Measurements from ENCODE around the gene KIF5C. TPM values are rescaled to one million over a fixed set of nuclear protein-coding genes. Genes with fewer than 3 reads are reported as not detected.

The KIF5C gene
- total RNA-seq, 1 experiment from 2014 or later: 24.0 TPM

DNA sequence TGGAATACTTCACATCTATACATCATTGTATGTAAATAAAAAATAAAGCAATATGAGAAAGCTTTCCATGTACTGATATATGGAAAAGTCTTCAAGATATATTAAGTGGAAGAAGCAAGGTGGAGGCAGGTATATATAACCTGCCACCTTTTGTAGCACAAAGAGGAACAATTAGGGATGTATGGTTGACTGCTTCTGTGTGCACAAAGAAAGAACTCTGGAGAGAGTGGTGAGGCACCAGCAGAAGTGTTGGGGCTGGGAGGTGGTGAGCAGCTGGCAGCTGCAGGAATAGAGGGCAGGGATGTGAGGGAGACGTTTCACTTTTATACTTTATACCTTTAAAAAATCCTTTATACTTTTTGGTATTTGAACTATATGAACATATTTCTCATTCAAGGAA, 26.1 kb downstream of the KIF5C start:
- no peak for DNase-seq
- Histone ChIP-seq H3K27me3 (ENCODE audit: control insufficient read depth, insufficient read depth, low read length) (no peaks in the 10 kb centered on the region), H3K36me3 (replicated peaks; ENCODE audit: control insufficient read depth, insufficient read depth, low read length) (no peaks in the 10 kb centered on the region), H3K4me3 (ENCODE audit: insufficient read depth, low read depth, low read length) (no peak overlapping the region)

DNA sequence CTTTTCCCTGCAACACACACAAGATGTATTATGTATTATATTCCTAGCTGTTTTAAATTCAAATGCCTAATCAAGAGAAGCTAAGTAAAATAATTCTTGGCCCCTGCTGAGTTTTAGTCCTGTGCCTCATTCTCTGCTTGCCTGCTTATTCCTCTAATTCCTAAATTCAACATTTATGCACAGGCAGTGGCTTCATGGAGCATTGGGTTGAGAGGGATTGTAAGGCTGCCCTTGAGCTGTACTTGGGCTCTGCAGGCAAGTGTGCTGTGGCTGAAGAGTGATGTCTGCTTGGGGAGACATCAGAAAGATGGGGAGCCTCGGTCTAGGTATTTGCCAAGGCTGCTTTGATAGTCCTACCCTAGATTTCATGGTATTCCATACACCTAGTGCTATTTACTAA, 27.8 kb downstream of the KIF5C start:
- H3K36me3 ChIP-seq (replicated peaks; ENCODE audit: control insufficient read depth, insufficient read depth, low read length): peaks cover 1% of the 10 kb centered on the region
- no peaks in the 10 kb centered on the region for H3K27me3 ChIP-seq (ENCODE audit: control insufficient read depth, insufficient read depth, low read length)
- DNase-seq: no peak
- no peak overlapping the region for H3K4me3 ChIP-seq (ENCODE audit: insufficient read depth, low read depth, low read length)

DNA sequence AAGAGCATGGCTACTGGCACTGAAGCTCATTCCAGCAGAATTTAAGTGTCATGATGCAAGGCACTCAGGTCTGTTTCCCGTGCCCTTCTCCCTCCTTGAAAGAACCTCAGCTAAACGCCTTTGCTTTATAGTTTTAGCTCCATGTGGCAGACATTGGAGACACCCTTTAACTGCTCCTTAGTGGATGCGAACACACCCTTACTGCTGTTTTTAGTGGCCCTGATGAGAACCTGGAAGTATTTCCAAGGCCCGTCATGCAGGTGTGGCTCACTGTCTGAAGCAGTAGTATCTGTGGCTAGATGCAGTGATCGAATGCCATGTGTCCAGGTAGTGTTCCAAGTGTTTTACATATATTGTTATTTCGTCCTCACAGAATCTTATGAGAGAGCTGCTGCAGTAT, 28.3 kb downstream of the KIF5C start:
- no peaks in the 10 kb centered on the region for H3K27me3 ChIP-seq (ENCODE audit: control insufficient read depth, insufficient read depth, low read length)
- DNase-seq: no peak
- peaks cover 1% of the 10 kb centered on the region for H3K36me3 ChIP-seq (replicated peaks; ENCODE audit: control insufficient read depth, insufficient read depth, low read length)
- H3K4me3 ChIP-seq (ENCODE audit: insufficient read depth, low read depth, low read length): no peak overlapping the region

DNA sequence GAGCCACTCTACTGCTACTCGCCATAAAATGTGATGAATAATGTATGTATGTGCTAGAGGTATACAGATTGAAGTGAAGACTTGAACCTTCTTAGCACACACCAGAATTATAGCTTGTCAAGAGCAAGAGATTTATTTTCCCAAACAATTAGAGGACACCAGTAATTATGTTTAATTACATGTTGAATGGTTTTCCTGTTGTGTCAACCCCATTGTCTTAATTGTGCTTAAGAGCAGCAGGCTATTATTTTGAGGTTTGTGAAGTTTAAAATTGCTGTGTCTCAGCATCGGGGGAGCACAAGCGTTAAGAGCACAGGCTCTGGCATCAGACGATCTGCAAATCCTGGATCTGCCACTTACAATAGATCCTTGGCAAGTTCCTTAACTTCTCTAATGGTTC, 29.0 kb downstream of the KIF5C start:
- no peaks in the 10 kb centered on the region for H3K27me3 ChIP-seq (ENCODE audit: control insufficient read depth, insufficient read depth, low read length)
- H3K36me3 ChIP-seq (replicated peaks; ENCODE audit: control insufficient read depth, insufficient read depth, low read length): peaks cover 1% of the 10 kb centered on the region
- DNase-seq: no peak
- H3K4me3 ChIP-seq (ENCODE audit: insufficient read depth, low read depth, low read length): no peak overlapping the region

DNA sequence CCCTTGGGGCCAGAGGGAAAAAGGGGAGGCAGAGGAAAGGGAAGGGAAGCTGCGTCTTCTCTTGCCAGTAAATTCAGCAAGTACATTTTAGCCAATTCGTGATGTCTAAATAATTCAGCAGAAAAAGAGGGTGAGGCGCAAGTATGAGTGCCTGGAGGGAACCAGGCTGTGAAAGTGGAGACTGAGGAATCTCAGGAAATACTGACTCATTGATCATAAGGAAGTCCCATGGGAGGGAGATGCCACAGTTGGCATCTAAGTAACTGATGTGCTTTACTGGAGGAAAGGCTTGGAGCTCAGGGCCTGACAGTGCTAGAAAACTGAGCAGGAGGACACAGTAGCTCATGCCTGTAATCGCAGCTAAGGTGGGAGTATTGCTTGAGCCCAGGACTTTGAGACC, 31.1 kb downstream of the KIF5C start:
- Histone ChIP-seq H3K4me3 (ENCODE audit: insufficient read depth, low read depth, low read length) (no peak overlapping the region), H3K36me3 (replicated peaks; ENCODE audit: control insufficient read depth, insufficient read depth, low read length) (peaks cover 1% of the 10 kb centered on the region), H3K27me3 (ENCODE audit: control insufficient read depth, insufficient read depth, low read length) (no peaks in the 10 kb centered on the region)
- DNase-seq: no peak

DNA sequence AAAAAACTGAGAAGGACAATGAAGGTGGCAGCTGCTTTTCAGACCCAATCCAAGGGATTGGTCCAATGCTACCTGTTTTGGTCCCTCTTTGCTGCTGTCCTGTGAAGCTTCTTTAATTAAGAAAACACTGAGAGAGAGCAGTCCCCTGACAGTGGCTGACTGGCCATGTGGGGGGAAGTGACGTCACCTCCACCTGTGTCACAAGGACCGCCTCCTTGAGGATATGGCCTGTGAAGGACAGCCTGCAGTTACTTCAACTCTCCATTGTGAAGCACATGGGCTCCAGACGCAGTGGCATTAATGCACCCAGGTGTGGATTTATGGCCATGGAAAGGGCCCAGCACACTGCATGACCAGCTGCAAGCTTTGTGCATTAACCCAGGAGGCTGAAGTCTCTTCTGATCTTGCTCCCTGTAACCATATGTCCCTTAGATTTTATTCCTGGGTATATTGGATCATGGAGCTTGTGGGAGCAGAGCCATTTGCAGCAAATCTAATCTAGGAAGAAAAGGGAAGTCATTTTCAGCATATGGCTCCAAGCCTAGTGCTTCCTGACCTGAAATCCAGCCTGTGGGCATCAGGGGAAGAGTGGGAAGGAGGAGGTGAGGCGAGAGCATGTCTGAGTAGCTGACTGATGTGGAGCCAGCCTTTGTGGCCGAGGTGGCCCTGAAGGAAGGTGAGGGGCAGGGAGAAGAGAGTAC, 32.2 kb downstream of the KIF5C start:
- DNase-seq: no peak
- Histone ChIP-seq H3K4me3 (ENCODE audit: insufficient read depth, low read depth, low read length) (no peak overlapping the region), H3K36me3 (replicated peaks; ENCODE audit: control insufficient read depth, insufficient read depth, low read length) (peaks cover 1% of the 10 kb centered on the region)

DNA sequence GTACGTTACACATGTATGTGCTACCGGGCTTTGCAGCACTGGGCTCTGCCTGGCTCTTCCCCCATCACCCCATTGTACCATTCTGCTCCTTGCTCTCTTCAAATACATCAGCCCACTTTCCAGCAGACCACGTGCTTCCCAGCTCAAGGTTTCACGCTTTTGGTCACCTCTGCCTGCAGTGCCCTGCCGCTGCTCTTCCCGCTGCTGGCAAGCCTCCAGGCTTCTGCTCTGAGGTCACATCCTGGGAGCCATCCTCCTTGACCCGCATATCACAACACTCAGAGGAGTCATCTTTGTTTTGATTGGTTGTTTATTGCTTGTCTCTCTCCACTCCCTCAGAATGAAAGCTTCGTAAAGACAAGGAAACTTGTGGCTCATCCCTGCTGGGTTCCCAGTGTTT, 34.1 kb downstream of the KIF5C start:
- Histone ChIP-seq H3K36me3 (replicated peaks; ENCODE audit: control insufficient read depth, insufficient read depth, low read length) (peaks cover 1% of the 10 kb centered on the region), H3K27me3 (ENCODE audit: control insufficient read depth, insufficient read depth, low read length) (no peaks in the 10 kb centered on the region), H3K4me3 (ENCODE audit: insufficient read depth, low read depth, low read length) (no peak overlapping the region)
- DNase-seq: no peak

More for the DNA sequence above, 32.2 kb downstream of the KIF5C start:
- H3K27me3 ChIP-seq (ENCODE audit: control insufficient read depth, insufficient read depth, low read length): no peaks in the 10 kb centered on the region

DNA sequence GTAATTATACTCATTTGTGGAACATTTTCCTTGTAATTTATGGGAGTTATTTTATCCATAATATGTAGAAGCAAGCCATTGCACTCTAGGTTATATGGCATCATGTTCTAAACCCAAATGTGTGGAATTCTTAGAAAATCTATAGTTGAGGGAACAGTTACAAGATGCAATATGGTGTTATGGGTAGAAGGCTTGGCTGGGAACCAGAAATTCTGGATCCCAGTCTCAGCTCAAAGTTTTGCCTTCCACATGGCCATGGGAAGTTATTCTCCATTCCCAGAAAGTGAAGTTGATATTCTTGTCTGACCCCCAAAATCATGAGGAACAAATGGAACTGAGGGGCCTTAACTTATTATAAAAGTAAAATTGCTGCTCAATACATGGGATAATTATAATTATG, 38.0 kb downstream of the KIF5C start:
- Histone ChIP-seq H3K4me3 (ENCODE audit: insufficient read depth, low read depth, low read length) (no peak overlapping the region), H3K27me3 (ENCODE audit: control insufficient read depth, insufficient read depth, low read length) (no peaks in the 10 kb centered on the region), H3K36me3 (replicated peaks; ENCODE audit: control insufficient read depth, insufficient read depth, low read length) (no peaks in the 10 kb centered on the region)
- DNase-seq: no peak

DNA sequence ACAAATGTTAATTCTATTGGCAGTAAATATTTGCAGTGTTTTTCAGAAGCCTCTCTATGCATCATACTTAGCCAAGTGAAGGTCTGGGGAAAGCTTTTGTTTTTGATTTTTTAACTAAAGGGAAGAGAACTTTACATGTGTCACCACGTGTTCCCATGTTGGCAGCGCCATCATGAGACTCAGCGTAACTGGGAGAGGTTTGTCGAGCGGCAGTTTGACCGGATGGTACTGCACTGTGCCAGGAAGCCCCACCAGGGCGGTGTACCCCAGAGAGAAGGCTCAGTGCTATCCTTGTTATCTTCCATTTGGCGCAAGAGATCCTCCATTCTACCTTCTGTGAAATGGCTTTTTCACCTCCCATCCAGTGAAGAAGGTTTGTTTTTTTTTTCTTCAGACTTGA, 38.5 kb downstream of the KIF5C start:
- Histone ChIP-seq H3K36me3 (replicated peaks; ENCODE audit: control insufficient read depth, insufficient read depth, low read length) (no peaks in the 10 kb centered on the region), H3K27me3 (ENCODE audit: control insufficient read depth, insufficient read depth, low read length) (no peaks in the 10 kb centered on the region), H3K4me3 (ENCODE audit: insufficient read depth, low read depth, low read length) (no peak overlapping the region)
- no peak for DNase-seq

DNA sequence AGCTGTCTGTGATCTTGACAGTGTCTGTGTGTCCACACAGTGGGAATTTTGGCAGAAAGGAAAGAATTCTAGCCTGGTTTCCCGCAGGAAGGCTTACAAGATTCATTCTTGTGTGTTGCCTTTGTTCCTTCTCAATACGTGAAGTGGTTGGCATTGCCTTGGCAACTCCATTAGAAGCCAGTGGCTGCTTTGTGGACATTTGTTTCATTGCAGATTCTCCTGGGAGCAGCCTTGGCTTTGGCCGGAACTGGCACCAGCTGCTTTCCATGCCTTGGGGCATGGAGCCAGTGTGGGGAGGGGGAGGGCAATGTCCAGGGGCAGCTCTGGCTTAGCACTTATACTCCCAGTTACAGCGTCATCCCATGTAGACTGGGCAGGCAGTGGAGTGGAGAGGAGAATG, 39.4 kb downstream of the KIF5C start:
- Histone ChIP-seq H3K27me3 (ENCODE audit: control insufficient read depth, insufficient read depth, low read length) (no peaks in the 10 kb centered on the region), H3K4me3 (ENCODE audit: insufficient read depth, low read depth, low read length) (no peak overlapping the region), H3K36me3 (replicated peaks; ENCODE audit: control insufficient read depth, insufficient read depth, low read length) (no peaks in the 10 kb centered on the region)
- DNase-seq: no peak

DNA sequence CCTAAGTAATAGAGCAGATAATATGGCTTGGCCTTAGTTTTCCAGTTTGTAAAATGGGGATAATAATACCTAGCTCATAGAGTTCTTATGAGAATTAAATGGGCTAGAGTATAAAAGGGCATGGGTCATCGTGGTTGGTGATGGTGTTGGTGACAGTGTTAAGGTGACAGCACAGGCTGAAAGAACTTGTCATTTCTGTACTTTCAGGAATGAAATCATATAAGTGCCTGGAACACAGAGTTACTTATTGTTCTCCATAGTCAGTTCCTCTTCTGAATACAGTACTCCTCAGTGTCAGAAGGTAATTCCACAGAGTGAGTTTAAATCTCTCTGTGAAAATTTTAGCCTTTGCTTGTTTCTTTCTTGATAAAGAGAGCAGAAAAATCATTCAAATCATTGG, 42.4 kb downstream of the KIF5C start:
- H3K27me3 ChIP-seq (ENCODE audit: control insufficient read depth, insufficient read depth, low read length): no peaks in the 10 kb centered on the region
- H3K4me3 ChIP-seq (ENCODE audit: insufficient read depth, low read depth, low read length): no peak overlapping the region
- no peaks in the 10 kb centered on the region for H3K36me3 ChIP-seq (replicated peaks; ENCODE audit: control insufficient read depth, insufficient read depth, low read length)
- no peak for DNase-seq

DNA sequence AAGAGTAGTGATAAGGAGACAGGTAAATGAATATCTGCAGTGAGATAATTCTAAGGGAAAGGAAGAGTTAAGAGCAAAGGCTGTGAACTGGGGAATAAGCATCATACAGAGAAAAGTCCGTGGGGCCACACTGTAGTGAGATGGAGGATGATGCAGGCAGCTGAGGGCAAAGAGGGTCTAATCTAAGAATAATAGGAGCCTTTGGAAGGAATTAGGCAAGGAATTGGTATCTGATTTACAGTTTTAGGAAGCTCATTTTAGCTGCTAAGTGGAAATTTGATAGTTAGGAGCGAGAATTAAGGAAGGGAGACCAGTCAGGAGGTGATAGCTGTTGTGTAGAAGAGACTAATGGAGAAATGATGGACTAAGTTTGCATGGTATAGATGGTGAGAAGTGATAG, 43.5 kb downstream of the KIF5C start:
- Histone ChIP-seq H3K27me3 (ENCODE audit: control insufficient read depth, insufficient read depth, low read length) (no peaks in the 10 kb centered on the region), H3K4me3 (ENCODE audit: insufficient read depth, low read depth, low read length) (no peak overlapping the region)
- no peak for DNase-seq

DNA sequence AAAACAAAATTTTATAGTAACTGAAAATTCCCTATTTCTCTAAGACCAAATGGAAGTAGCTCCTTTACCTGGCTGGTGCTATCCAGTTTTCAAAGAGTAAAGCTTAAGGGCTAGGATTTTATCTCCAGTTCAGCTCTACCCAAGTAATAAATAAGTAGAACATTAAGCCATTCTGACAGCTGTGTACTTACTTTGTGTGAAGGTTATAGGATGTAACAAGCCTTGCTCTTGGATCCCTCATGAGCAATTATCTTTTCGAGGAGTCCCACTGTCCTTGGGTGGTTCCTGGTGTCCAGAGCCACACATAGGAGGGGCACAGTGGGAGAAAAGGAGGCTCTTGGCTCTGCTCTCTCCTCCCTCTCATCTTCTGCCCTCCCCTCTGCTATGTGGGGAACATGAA, 45.5 kb downstream of the KIF5C start:
- no peak overlapping the region for H3K4me3 ChIP-seq (ENCODE audit: insufficient read depth, low read depth, low read length)
- H3K27me3 ChIP-seq (ENCODE audit: control insufficient read depth, insufficient read depth, low read length): no peaks in the 10 kb centered on the region

More for the DNA sequence above, 43.5 kb downstream of the KIF5C start:
- H3K36me3 ChIP-seq (replicated peaks; ENCODE audit: control insufficient read depth, insufficient read depth, low read length): peaks cover 2% of the 10 kb centered on the region

DNA sequence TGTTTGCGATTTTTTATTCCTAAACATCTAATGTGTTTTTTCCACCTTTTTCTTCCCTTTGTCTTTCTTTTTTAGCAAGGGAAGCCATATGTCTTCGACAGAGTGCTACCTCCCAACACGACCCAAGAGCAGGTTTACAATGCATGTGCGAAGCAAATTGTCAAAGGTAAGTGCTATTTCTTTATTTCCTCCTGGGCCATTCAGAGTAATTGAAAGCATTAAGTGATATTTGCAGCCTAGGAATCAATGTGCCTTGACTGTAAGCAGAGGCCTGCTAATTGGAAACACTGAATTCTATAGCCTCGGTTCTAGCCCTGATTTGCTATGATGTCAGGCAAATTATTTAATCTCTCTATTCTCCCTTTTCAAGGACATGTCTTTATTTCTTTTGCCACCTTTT, 47.0 kb downstream of the KIF5C start:
- Histone ChIP-seq H3K36me3 (replicated peaks; ENCODE audit: control insufficient read depth, insufficient read depth, low read length) (peaks cover 3% of the 10 kb centered on the region), H3K4me3 (ENCODE audit: insufficient read depth, low read depth, low read length) (no peak overlapping the region), H3K27me3 (ENCODE audit: control insufficient read depth, insufficient read depth, low read length) (no peaks in the 10 kb centered on the region)
- DNase-seq: no peak

More for the DNA sequence above, 45.5 kb downstream of the KIF5C start:
- no peak for DNase-seq
- peaks cover 2% of the 10 kb centered on the region for H3K36me3 ChIP-seq (replicated peaks; ENCODE audit: control insufficient read depth, insufficient read depth, low read length)

DNA sequence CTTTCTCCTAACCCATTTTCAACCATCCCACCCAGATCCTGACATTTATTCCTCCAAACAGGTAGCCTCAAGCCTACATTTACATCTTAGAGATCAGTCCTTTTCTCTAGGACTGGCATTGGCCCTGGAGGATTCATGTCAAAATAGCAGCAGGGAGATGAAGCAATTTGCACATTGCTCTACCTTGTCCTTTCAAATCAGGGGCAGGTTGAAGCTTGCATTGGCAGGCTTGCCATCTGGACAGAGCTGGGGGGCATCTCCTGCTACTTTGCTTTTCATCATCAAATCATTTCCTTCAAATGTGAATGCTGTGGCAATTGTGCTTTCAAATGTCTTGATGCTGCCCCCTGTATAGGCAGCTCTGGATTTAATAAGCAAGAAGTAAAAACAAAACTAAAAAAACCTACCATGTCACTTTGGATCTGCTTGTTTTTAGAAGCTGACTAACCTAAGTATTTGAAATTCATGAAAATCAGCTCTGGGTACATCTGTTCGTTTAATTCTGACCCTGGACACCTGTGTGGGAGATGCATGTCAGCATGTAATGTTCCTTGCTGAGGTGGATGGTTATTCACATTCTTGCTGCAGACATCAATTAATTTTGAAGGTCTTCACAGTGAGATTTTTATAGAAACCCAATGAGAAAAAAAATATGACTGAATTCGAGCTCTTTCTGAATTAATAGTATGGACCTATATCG, 47.9 kb downstream of the KIF5C start:
- Histone ChIP-seq H3K4me3 (ENCODE audit: insufficient read depth, low read depth, low read length) (no peak overlapping the region), H3K27me3 (ENCODE audit: control insufficient read depth, insufficient read depth, low read length) (no peaks in the 10 kb centered on the region), H3K36me3 (replicated peaks; ENCODE audit: control insufficient read depth, insufficient read depth, low read length) (peaks cover 3% of the 10 kb centered on the region)
- no peak for DNase-seq

All from H7 (cell line).